ENCODE results near the gene MAP4K2. TPM values are rescaled to one million over a fixed set of nuclear protein-coding genes. Genes with fewer than 3 reads are reported as not detected.

The MAP4K2 gene
- total and polyA plus RNA-seq, 9 of the 15 experiments (the other 6 are each of a cell fraction or from before 2014, with no cell fraction given), result 0.13 to 14.5 (median 7.3) TPM

DNA sequence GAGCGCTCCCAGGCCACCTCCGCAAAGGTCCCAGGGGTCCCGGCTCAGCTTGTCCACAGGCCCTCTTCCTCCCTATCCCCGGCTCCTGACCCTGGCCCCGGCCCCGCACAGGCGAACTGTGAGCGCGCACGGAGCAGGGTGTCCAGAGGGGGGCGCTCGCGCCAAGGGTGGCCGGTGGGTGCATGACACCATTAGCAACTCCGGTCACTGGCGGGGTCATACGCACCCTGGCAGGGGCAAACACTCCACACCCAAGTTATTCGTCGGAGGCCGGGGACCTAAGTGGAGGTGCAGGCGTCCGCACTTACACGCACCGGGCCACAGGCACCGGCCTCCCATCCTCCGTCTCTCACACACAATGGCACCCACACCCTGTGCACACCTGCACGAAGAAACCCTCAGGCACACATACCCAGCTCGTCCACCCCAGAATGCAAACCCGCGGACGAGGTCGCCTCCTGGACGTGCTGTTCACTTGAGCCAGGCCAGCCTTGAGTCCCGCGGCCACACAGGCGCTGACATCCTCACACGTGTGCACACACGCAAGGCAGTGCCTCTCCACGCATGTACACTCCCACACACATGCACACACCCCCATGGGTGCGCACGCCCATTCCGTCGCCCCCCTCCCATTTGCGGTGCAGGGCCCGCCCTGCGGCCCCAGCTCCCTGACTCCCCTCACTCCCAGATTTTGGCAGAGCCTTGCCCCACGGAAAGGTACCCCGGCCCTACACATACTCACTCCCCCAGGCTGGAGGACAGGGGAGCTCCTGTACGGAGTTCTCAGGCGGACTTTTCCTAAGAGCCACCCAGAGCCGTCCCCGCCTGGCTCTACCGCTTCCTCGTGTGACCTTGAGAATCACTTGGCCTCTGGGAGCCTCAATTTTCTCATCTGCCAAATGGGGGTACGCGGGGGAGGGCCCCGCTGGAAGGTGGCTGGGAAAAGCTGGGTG is 59.1 kb downstream of the MAP4K2 start, which contains the start of gene RASGRP2 (continued):
- TF ChIP-seq, protein P1, sequence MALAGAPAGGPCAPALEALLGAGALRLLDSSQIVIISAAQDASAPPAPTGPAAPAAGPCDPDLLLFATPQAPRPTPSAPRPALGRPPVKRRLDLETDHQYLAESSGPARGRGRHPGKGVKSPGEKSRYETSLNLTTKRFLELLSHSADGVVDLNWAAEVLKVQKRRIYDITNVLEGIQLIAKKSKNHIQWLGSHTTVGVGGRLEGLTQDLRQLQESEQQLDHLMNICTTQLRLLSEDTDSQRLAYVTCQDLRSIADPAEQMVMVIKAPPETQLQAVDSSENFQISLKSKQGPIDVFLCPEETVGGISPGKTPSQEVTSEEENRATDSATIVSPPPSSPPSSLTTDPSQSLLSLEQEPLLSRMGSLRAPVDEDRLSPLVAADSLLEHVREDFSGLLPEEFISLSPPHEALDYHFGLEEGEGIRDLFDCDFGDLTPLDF (CRISPR knock-in tag; IDR thresholded peaks at IDR 0.05), result no peak
- TF ChIP-seq, protein P2, sequence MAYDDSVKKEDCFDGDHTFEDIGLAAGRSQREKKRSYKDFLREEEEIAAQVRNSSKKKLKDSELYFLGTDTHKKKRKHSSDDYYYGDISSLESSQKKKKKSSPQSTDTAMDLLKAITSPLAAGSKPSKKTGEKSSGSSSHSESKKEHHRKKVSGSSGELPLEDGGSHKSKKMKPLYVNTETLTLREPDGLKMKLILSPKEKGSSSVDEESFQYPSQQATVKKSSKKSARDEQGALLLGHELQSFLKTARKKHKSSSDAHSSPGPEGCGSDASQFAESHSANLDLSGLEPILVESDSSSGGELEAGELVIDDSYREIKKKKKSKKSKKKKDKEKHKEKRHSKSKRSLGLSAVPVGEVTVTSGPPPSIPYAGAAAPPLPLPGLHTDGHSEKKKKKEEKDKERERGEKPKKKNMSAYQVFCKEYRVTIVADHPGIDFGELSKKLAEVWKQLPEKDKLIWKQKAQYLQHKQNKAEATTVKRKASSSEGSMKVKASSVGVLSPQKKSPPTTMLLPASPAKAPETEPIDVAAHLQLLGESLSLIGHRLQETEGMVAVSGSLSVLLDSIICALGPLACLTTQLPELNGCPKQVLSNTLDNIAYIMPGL (CRISPR knock-in tag; IDR thresholded peaks at IDR 0.05), result peak; percentile 78; the same call in 1 of the 2 replicates
- TF ChIP-seq, protein P3, sequence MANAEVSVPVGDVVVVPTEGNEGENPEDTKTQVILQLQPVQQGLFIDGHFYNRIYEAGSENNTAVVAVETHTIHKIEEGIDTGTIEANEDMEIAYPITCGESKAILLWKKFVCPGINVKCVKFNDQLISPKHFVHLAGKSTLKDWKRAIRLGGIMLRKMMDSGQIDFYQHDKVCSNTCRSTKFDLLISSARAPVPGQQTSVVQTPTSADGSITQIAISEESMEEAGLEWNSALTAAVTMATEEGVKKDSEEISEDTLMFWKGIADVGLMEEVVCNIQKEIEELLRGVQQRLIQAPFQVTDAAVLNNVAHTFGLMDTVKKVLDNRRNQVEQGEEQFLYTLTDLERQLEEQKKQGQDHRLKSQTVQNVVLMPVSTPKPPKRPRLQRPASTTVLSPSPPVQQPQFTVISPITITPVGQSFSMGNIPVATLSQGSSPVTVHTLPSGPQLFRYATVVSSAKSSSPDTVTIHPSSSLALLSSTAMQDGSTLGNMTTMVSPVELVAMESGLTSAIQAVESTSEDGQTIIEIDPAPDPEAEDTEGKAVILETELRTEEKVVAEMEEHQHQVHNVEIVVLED (CRISPR knock-in tag; IDR thresholded peaks at IDR 0.05), result no peak
- TF ChIP-seq ZBTB8A (IDR thresholded peaks at IDR 0.05; ENCODE audit: partially characterized antibody) (no peak), ZNF695 (CRISPR knock-in tag; IDR thresholded peaks at IDR 0.05) (no peak), TEAD1 (CRISPR knock-in tag; IDR thresholded peaks at IDR 0.05) (no peak), FOXK2 (conservative IDR thresholded peaks at IDR 0.05 in 1 of 2, IDR thresholded peaks at IDR 0.05 in 1 of 2; ENCODE audit: low read depth in 2 of 2) (no peak), GTF2A2 (tag; IDR thresholded peaks at IDR 0.05) (no peak), TARDBP (IDR thresholded peaks at IDR 0.05) (0 out of 2 replicates have a peak, but pooled peaks have one; percentile 34), DPF2 (IDR thresholded peaks at IDR 0.05) (no peak; the same call in 1 of the 2 replicates), EHMT2 (IDR thresholded peaks at IDR 0.05) (no peak), NFE2L1 (tag; IDR thresholded peaks at IDR 0.05; ENCODE audit: borderline replicate concordance, low read depth) (no peak), BDP1 (IDR thresholded peaks at IDR 0.05; ENCODE audit: insufficient read depth, insufficient read length) (no peak), SNIP1 (IDR thresholded peaks at IDR 0.05; ENCODE audit: low read depth) (no peak), HDAC1 (IDR thresholded peaks at IDR 0.05) (peak in 1 of 2 experiments; percentile 88; a peak in 2 of 4 replicates)
- TF ChIP-seq, protein P4, sequence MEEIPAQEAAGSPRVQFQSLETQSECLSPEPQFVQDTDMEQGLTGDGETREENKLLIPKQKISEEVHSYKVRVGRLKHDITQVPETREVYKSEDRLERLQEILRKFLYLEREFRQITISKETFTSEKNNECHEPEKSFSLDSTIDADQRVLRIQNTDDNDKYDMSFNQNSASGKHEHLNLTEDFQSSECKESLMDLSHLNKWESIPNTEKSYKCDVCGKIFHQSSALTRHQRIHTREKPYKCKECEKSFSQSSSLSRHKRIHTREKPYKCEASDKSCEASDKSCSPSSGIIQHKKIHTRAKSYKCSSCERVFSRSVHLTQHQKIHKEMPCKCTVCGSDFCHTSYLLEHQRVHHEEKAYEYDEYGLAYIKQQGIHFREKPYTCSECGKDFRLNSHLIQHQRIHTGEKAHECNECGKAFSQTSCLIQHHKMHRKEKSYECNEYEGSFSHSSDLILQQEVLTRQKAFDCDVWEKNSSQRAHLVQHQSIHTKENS (CRISPR knock-in tag; IDR thresholded peaks at IDR 0.05), result no peak

Data from K562 (cell line).